ENCODE data around the gene ABRACL.

ABRACL gene

DNA sequence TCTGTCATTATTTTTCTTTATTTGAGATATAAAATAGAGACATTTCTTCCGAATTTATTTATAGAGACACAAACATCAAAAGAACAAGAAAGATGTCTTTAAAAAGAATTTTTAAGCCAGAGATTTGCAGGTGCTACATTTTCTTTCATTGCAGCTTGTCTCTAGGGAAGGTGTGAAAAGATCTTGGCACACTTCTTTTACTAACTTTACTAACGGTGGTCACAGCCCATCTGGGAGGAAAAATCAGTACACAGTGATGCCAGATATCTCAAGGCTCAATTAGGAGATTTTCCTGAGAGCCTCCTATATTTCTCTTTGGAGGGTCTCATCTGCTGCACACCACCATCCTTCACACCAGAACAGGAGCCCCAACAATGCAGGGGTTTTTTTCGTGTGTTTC lies 29.5 kb downstream of the ABRACL start:
- DNase-seq = no peak

DNA sequence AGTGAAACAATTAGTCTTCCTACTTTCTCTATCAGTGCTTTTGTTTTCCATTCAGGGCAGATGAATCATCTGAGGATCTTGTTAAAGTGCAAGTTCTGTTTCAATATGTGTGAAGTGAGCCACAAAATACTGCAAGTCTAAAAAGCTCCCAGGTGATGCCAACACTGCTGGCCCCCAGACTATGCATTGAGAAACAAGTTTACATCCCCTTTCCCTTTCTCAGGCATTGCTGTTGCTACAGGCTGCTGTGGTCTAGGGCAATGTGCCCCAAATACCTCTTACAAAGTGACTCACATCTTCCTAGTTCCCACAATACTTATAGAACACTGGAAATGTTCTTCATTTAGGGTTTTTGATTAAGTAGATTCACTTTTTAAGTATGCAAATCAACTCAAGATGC lies 31.8 kb downstream of the ABRACL start:
- no peak for DNase-seq

DNA sequence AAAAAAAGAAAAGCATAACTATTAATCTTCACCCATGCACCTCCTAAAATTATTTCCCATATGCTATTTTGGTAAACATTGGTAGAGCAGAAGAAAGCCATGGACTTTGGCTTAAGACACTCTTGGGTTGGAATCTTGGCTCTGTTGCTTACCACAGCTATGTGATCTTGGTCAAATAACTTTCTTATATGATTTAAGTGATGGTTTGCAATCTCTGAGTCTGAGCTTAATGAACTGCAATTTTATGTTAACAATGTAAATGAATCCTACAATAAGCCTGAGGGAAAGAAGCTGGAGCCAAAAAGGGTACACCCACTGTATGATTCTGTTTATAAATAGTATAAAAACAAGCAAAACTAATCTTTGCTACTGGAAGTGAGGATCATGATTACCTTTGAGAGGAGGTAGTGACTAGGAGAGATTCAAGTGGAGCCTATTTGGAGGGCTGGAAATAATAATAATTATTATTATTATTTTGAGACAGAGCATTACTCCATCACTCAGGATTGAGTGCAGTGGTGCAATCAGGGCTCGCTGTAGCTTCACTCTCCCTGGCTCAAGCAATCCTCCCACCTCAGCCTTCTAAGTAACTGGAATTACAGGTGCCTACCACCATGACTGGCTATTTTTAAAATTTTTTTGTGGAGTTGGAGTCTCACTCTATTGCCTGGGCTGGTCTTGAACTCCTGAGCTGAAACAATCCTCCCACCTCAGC lies 34.5 kb downstream of the ABRACL start:
- DNase-seq = no peak

DNA sequence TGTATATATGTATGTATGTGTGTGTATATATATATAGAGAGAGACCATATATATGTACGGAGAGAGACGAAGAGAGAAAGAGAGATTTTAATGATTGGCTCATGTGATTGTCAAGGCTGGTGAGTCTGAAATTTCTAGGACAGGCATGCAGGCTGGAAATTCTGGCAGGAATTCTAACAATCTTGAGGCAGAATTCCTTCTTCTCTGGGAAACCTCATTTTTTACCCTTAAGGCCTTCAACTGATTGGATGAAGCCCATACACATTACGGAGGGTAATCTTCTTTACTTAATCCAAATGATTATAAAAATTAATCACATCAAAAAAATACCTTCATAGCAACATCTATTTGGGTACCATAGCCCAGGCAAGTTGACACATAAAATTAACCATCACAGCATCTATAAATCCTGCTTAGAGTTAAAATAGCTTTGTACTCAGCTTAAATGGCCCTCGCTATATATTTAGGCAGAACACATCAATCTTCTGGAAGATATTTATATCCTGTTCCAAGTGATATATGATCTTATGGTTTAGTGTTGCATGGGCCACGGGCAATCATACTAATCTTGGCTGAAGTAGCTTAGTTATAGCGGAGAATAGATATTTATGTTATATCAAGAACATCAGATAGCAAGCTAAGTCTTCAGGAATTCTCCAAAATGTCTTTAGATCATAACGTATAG lies 36.6 kb downstream of the ABRACL start:
- no peak for DNase-seq

DNA sequence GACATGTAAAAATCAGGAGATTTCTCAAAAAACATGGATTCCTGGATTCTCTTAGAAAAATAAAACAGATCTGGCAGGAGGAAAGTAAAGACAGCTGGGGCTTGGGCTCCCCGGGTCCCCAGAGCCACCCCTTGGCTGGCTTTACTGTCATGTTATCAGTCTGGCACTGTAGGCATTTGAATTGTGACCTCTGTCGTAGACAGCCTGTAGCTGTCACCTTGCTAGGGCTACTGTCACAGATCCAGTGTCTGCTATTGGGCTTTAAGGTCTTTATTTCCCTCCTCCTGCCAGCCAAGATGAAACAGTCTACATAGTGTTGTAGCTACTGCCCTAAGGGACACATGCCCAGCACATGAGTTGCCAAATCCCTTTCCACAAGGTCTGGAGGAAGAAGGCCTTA lies 37.5 kb downstream of the ABRACL start:
- no peak for DNase-seq

DNA sequence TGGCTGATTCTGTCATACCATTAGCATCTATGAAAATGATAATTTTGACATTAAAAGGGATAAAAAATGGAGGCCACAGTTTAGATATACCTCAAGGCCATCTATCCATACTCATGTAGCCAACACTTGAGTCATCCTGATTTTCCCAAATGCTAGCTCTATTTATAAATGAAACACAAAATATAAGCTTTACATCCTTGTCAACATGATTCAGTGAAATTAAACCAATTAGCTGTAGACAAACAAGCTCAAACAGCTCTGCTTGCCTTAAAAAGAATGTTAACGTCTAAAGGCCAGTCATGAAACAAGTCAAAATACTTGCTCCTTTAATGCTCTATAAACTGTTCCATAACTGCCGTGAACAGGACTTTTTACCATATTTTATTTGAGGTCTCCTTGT lies 40.3 kb downstream of the ABRACL start:
- DNase-seq = no peak

DNA sequence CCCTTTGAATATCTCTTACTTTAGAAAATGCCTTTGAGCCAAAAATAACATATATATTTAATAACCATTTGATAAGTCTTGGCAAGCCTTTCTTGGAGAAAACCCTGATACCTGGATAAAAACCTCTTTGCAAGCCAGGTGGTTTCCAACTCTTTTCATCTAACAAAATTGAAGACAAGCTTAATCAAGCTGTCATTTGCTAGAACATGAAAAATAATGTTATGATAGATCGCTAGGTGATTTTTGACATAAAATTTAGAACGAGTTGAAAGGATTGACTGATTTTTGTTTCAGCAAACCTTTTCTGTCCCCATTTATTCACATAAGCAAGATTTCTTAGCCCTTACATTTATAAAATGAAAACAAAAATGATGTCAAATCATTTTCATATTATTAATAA lies 44.6 kb downstream of the ABRACL start:
- DNase-seq = no peak

DNA sequence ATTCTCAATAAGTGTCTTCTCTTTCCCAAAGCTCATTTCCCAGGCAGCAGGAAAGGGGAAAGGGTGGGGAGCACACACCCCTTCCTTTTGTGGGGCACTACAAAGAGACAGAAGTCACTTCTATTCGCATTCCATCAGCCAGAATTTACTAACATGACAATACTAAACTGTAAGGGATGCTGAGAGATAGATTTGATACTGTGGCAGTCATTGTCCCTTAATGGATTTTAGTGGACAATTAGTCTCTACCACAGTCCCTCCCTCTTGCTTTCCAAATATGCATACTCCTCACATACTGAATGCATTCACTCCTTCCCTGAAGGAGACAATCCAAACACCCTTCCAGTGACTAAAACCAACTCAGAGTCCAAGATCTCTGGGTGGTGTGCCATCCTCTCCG lies 50.5 kb downstream of the ABRACL start:
- no peak for DNase-seq

DNA sequence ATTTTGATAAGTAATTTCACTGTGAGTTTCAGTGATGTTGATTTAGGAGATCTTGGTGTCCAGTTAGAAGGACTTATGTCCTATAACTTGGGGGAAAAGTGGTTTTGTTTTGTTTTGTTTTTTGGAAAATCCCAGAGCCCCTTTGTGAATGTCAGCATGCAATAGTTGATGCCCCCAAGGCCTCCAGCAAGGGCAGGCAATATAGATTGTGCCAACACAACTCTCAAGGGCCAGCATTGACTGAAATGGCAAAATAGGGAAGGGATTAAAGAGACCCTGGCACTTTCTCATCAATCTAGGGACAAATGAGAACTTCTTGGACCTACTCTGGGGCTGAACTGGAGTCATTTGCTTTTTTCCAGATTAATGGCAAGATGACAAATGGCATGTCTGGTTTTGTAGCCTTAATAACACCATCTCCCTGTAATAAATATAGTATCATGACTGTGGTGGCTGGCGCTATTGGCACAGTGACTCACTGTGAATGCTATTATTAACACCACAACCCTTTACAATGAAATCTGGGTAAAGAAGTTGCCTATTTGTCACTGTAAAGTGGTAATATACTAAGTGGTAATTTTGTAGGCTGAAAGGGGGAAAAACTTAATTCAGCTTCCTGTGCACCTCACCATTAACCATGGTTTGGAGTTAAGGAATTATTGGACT lies 51.8 kb downstream of the ABRACL start:
- no peak for DNase-seq

DNA sequence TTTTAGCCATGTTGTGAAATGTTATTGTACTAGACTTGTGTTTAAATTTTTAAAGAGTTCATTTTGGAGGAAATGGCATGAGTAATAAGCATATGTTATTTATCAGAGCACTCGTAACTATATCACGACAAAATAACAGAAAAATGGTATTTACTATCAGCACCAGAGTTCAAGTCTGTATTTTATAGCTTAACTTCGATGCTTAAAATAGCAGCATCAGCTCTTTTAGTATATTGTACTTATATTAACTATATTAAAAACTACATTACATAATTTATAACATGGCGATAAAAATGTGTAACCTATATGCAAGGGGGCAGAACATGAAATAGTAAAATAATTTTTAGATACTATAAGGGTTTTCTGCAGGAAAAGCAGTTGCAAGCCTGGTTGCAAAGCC lies 52.9 kb downstream of the ABRACL start:
- no peak for DNase-seq

DNA sequence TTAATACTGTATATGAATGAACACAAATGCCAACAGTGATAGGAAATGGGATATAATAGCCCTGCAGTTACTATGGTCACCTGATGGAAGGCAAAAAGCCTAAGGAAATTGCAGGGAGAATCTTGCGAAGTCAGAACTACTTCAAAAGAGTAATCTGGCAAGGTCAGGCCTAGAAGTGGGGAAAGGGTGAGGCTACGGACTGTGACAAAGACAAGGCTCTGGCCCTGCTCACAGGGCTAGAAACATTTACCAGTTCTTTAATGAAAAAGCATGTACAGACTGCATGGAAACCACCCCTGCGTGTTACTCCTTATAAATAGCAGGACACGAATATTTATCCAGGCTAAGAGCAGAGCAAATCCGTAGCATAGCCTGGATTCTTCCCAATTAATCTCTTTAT lies 53.8 kb downstream of the ABRACL start:
- DNase-seq = no peak

DNA sequence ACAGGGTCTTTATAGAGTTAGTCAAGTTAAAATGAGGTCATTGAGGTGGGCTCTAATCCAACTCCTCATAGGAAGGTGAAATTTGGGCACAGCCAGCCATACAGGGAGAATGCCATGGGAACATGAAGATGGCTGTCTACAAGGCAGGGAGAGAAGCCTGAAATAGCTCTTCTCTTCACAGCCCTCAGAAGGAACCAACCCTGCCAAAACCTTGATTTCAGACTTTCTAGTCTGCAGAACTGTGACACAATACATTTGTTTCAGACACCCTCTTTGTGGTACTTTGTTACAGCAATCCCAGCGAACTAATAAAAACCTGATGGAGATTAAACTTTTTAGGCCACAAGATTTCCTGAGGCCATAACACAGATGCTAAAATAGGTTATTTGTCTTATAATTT lies 63.3 kb downstream of the ABRACL start:
- no peak for DNase-seq

All from suppressor macrophage treated with lipopolysaccharide for 1 hour (primary cell).